ENCODE data around the gene RELA.
"Not testable (repeated sequence)": the region's sequence is repeated elsewhere in the genome, so short reads cannot be mapped to it uniquely, and the experiment has no call there.

The RELA gene

DNA sequence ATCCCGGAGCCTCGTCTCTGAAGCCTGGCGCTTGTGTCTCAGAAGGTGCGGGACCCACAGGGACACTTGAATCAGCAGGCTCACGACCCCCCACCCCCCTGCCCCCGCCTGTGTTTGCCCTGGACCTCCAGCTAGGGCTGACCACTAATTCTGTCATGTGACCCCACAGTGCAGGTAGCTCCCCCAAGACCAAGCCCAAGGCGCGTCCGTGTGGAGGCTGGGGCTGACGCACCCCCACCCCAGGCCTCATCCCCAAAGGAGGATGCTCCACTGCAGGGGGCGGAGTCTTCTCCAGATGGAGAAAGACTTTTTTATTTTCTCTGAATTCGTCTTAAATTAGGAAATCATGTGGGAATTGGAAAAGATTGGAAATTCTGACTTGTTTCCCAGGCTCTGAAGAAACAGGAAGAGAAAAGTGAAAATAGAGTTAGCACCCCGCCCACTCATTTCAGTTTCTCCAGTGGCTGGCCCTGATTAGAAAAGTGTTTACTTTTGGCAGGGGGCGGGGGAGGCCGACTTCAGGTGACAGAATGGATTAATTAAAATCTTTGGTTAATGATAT lies 1.0 kb upstream of the RELA start:
- DNase-seq = no peak

DNA sequence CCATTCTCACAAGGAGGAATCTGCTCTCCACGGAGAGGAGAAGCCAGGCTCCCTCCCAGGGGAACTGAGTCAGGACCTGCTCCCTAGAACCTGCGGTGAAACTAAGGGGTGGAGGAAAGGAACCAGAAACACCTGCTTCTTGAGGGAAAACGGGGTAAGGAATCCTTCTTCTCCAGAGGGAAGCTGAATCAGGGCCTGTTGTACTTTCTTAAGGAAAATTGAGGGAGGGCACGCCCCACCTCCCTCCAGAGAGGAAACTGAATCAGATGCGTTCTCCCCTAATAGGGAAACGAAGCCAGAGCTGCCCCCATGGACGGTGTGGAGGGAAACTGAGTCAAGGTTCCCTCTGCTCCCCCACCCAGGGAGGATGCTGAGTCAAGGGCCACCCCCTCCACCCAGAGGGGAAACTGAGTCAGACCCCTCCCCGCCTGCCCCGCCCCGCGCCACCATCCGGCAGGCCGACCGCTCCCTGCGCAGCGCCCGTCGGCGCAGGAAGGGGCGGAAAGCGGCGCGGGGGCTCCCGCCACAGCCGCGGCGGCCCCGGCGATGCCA lies 393 bp downstream of the RELA start:
- no peak for DNase-seq

DNA sequence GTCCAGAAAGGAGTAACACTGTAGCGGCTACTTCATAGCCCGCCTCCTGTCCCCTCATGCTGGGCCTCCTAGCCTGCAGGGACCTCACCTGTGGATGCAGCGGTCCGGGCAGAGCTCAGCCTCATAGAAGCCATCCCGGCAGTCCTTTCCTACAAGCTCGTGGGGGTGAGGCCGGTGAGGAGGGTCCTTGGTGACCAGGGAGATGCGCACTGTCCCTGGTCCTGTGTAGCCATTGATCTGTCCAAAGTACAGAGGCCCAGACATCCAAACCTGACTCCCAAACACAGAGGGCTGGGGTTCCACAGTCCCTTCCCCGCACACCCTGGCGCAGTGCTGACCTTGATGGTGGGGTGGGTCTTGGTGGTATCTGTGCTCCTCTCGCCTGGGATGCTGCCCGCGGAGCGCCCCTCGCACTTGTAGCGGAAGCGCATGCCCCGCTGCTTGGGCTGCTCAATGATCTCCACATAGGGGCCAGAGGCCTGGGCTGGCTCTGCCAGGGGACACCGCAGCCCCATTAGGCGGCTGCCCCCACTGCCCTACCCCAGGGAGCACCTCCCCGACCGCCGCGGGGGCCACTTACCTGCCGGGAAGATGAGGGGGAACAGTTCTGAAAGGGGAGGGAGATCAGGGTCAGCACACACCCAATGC lies 993 bp downstream of the RELA start:
- DNase-seq = no peak

DNA sequence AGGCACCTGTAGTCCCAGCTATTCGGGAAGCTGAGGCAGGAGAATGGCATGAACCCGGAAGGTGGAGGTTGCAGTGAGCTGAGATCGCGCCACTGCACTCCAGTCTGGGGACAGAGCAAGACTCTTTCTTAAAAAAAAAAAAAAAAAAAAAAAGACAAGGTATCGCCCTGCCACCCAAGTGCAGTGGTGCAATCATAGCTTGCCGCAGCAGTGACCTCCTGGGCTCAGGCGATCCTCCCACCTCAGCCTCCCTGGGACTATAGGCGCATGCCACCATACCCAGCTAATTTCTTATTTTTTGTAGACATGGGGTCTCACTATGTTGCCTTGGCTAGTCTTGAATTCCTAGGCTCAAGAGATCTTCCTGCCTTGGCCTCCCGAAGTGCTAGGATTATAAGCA lies 1.8 kb downstream of the RELA start:
- DNase-seq = not testable (repeated sequence)

DNA sequence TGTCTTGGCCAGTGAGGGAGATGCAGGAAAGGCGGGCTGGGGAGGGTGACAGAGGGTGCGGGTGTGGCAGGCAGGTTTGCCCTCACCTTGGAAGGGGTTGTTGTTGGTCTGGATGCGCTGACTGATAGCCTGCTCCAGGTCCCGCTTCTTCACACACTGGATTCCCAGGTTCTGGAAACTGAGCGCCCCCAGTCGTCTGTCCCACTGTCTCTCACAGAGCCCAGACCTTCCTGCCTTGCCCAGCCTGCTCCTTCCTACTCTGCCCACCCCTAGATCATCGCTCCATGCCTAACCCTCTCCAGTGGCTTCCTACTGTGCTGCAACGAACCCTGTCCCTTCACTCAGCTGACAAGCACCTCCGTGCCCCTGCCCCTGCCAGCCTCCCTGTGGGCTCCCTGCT lies 2.7 kb downstream of the RELA start:
- no peak for DNase-seq

DNA sequence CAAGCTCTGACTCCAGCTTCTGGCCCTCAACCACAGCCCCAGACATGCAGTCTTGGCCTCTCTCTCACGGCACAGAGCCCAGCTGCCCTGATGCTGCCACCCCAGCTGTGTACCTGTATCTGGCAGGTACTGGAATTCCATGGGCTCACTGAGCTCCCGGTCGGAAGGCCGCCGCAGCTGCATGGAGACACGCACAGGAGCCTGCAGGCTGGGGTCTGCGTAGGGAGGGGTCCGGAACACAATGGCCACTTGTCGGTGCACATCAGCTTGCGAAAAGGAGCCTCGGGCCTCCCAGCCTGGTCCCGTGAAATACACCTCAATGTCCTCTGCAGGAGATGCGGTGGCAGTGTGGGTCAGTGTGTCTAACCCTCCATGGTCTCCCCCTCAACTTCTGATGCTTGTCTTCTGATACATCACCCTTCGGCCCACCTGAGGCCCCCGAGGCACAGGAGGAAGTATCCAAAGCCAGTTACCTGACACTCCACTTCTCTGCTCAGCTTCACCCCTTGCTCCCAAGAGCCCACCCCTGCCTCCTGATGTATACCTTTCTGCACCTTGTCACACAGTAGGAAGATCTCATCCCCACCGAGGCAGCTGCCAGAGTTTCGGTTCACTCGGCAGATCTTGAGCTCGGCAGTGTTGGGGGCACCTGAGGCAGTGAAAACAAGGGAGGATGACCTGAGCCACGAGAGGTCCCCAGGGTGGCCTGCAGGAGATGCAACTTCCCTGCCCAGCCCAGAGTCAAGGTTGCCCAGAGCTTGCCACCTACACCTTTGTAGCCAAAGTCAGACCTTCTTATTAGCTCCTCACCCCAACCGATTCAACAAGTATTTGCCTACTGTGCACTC lies 4.3 kb downstream of the RELA start:
- no peak for DNase-seq

DNA sequence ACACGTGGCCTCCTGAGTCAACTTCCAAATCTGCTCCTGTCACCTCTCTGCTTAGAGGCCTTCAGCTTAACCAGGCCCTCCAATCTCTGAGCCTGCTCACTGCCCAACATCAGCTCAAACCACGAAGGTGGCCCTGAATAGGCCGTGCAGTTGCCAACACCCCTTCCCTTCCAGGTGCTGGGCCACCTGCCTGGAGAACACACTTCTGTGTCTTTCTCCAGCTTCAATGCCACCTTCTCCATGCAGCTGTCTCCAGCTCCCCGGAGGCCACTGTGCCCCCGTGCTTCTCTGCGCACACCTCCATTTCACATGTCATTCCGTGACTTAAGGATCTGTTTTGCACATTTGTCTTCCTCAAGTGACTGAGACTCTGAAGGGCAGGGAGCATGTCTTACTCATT lies 5.3 kb downstream of the RELA start:
- no peak for DNase-seq

DNA sequence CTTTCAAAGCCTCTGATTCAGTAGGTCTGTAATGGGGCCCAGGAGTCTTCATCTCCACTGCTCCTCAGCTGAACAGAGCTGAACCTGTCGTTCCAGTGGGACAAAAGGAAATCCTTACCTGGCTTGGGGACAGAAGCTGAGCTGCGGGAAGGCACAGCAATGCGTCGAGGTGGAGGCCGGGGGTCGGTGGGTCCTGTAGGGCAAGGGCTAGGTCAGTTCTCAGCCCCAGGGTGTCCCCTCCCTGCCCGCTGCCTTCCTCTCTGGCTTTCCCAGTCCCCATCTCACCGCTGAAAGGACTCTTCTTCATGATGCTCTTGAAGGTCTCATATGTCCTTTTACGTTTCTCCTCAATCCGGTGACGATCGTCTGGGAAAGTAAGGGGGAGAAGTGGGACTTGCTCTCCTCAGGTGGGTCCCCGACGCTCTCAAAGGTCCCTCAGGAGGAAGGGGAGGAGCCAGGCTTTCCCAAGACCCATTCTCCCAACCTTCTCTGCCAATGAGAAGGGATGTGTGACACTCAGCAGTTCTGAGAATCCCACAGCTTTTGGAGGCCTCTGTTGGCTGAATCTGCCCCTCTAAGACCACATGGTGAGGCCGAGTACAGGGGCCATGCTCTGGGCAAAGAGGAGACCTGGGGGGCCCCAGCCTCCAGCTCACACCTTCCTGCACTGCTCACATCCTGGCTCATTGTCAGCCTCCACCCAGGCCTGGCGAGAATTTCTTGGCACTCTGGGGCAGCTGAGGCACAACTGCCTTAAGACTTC lies 7.0 kb downstream of the RELA start:
- DNase-seq = no peak

DNA sequence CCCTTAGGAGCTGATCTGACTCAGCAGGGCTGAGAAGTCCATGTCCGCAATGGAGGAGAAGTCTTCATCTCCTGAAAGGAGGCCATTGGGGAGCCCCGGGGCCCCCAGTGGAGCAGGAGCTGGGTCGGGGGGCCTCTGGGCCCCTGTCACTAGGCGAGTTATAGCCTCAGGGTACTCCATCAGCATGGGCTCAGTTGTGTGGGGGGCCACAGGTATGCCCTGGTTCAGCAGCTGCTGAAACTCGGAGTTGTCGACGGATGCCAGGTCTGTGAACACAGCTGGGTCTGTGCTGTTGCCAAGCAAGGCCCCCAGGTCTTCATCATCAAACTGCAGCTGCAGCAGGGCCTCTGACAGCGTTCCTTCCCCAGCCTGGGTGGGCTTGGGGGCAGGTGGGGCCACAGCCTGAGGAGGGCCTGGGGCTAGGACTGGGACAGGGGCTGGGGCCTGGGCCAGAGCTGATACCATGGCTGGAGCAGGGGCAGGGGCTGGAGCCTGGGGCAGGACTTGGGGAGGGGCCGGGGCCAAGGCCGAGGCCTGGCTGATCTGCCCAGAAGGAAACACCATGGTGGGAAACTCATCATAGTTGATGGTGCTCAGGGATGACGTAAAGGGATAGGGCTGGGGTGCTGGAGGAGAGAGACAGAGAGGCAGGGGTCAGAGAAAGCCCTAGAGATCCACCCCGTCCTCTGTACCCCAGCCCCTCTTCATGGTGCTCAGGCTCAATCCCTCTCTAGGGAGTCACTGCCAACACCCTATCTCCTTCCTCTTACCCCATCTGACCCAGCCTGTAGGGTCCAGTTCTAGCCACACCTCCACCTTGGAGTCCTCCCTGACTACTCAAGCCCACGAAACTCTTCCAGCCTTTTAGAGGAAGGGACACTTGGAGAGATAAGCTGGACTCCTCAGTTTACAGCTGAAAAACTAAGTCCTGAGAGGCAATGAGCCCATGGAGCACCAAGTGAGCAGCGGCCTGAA lies 8.1 kb downstream of the RELA start:
- DNase-seq = no peak

DNA sequence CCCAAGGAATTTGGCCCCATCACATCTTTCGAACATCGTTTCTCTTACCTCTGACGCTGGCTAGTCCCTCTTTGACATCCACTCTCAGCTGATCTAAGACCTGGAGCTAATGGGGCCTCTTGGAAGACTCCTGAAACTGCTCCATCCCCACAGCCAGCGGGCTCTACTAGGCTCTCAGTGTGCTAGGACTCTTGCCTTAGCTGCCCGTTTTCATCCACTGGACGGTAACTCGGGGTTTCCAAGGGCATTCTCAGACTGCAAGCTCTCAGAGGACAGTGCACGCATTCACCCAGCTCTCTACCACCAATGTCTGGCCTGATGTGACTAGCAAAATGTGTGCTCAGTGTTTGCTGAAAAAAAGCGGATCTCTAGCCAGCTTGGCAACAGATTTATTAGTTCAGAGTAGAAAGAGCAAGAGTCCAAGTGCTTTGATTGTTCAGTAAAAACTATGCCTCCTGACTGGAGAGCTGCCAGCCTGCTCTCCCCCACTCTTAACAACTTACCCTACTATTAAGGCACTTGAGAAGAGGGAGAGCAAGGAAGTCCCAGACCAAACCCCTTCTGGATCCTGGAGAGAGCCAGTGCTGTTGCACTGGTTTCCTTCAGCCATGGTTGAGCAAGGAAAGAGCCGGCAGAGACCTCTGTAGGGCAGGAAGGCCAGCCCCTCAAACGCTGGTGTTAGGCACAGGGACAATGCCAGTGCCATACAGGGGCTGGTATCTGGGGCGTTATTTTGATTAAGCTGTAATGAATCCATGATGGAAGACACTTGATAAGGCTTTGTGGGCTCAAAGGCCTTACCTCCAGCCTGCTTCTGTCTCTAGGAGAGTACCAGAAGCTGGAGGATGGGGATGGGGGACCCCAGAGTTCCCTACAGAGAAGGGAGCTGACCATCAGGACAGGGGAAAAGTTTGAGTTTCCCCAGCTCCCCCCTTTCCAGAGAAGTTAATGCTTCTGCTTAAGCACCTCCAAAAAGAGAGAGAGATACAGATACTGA lies 9.2 kb downstream of the RELA start:
- no peak for DNase-seq

DNA sequence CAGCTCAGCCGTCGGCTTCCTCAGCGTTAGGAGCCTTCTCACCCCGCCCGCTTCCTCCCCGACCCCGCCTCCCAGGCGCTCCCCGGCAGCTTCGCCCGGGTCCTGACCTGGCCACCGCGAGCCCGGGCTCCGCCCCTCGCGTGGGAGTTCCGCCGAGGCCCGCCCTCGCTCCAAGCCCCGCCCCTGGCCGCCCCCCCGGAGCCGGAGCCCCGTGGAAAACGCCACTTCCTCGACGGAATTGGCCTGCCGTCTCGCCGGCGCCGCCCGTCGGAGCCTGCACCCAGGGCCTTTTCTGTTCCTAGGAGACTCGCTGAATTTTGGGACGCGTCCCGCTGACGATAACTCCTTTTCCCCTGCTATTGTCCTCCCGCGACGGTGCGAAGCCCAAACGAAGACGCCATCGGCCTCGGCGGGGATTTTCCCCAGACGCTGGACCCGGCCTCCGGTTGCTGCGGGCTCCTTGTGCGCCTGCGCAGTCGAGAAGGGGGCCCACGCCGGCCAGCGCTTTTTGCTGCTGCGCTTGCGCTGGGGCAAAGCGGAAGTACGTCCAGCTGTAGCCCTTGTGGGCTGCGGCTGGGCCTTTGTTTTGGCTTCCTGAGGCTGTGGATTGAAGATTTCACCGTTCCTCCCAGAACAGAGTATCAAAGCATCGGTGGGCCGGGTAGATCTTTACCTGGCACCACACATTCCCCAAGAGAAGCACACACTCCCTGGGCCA lies 10.0 kb downstream of the RELA start:
- DNase-seq = peak; percentile 62

DNA sequence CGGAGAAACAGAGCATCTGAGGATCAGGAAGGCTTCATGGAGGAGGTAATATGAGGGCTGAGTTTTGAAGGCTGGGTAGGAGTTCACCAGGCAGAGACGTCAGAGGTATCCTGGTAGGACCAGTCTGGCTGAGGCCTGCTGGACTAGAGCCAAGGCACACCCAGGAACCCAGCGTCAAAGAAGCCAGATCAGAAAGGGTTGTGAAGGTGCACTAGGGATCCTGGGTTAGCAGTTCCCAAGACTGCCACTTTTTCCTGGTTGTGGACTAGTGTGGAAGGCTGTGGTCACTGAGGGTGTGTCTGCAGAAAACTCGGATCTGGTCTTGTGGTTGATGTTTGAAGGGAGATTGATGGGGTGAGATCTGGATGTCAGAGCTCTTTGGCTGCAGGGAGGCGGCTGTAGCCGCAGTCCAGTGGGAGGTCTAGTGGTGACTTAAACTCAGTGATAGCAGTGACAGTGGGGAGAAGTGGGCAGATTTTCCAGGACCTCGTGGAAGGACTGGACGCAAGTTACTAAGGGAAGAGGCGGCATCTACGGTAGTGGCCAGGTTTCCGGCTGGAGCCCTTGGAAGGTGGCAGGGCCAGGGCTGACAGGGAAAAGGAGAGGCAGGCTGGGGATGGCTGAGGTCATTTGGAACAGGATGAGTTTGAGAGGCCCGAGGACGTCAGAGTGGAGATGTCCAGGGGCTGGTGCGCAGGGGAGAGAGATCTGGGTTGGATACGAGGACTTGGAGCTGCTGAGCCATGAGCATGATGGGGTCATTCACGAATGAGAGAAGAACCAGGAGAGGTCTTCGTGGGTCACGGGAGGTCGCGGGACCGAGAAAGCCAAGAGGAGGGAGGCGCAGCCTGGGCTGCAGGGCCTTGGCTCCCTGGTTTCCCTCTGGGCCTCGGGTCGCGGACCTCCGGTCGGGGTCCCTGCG lies 10.9 kb downstream of the RELA start:
- DNase-seq = no peak

DNA sequence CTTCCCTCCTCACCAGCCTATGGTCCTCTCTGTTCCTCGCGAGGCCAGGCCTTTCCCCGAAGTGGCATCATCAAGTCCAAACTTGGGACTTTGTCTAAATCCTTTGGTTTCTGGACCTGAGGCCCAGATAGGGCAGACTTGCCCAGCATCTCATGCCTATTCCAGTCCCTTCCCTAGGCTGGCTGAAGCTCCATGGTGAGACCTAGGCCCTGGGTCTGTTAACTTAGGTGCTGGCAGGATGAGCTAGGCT lies 11.5 kb downstream of the RELA start:
- DNase-seq = no peak

DNA sequence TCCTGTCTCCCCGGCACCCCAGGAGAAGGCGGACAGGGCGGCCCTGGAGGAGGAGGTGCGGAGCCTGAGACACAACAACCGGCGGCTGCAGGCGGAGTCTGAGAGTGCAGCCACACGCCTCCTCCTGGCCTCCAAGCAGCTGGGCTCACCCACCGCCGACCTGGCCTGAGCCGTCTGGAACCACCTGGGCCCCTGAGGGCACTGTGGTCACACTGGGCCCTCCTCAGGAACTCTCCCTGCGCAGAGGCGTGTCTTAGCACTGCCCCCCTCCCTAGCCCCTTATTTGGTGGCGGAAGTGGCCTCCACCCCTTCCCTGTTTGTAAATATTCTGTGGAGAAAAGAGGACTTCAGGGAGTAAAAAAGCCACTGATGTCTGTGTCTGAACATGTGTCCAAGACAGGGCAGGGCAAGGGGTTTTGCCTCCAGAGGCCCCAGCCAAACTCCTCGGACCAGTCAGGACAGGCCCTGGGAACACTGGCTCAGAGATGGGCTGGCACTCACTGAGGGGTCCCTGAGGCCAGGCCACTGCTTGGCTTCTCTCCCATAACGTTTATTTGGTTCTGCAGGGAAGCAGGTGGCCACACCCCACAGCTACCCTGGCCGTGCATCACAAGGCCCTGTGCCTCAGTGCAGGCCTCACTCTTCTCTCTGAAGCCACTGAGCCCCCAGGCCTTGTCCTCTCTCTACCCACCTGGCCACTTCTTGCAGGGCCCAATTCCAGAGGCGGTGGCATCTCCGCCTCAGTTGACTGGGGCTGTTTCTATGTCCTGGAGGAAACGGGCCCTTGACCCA lies 12.0 kb downstream of the RELA start:
- DNase-seq = no peak

DNA sequence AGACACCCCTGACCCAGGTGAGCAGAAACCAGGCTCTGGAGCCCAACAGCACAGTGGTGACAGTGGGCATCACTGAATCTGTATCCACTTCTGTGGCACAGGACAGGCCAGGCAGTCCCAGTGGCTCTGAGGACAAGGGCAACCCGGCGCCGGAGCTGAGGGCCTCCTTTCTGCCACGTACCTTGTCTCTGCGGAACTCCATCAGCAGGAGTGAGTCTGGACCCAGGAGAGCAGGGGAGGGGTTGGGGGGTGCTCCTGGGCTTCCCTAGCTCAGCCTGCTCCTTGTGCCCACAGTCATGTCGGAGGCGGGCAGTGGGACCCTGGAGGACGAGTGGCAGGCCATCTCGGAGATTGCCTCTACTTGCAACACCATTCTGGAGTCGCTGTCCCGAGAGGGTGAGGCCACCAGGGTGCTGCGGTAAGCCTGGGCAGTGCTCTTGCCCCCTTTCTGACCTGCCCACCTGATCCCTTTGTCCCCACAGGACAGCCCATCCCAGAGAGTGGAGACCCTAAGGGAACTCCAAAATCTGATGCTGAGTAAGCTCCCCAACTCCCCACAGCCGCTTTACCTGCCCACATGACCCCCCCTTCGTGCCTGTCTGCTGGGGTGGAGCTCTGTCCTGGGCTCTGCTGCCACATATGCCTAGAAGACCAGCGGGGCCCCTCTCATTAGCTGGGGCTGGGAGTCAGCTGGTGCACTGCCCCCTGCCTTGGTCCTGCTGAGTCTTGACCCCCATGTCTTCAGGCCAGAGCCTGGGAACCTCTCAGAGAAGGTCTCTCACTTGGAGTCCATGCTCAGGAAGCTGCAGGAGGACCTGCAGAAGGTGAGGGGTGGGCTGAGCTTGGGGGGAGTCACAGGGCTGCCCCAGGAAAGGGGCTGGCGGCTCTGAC lies 12.8 kb downstream of the RELA start:
- no peak for DNase-seq

DNA sequence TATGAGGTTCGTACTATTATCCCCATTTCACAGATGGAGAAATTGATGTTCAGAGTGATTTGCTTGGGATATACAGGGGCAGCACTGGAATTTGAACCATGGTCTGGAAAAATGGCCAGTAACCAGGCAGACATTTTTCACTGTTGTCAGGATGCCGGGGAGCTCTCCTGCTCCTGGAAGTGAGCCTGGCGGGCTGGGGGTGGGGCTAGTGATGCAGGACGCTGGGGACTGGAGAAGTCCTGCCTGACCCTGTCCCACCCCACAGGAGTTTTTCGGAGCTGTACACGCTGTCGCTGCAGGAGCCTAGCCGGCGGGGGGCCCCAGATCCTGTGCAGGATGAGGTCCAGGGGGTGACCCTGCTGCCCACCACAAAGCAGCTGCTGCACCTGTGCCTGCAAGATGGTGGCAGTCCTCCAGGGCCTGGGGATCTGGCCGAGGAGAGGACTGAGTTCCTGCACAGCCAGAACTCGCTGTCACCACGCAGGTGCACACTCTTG lies 13.7 kb downstream of the RELA start:
- DNase-seq = no peak

Data from NCI-H1694 treated with DMSO at 0.1 percent for 48 hours (cell line).